HG03520 (cell line): ENCODE results near the gene TM9SF1.
A peak's percentile ranks its signal among the peaks of the same experiment; 100 is the strongest.

Experiments used
- ATAC-seq: cut with Tn5 transposase; IDR thresholded peaks from one replicate; pipeline ENCODE4 v1.9.1; 2021; ENCODE audit warnings: mild to moderate bottlenecking, moderate library complexity; ENCODE audit not compliant: unreplicated experiment

TM9SF1 gene

GRCh38 chr14:24198814-24199524, 3.7 kb upstream of the TM9SF1 start:
- ATAC-seq: no peak

- no peak for ATAC-seq
These were observed 1.8 kb upstream of the TM9SF1 start for GRCh38 chr14:24197056-24197450.

- peak; percentile 15 for ATAC-seq
These were observed 1.1 kb upstream of the TM9SF1 start for GRCh38 chr14:24196071-24197055.

GRCh38 chr14:24194873-24195185, 412 bp downstream of the TM9SF1 start:
- no peak for ATAC-seq

- ATAC-seq: no peak
These were observed 912 bp downstream of the TM9SF1 start for GRCh38 chr14:24194186-24194872.

- ATAC-seq: no peak
These were observed 2.3 kb downstream of the TM9SF1 start for GRCh38 chr14:24192933-24193332.

GRCh38 chr14:24190416-24190815, 4.8 kb downstream of the TM9SF1 start:
- no peak for ATAC-seq

- no peak for ATAC-seq
These were observed 5.8 kb downstream of the TM9SF1 start for GRCh38 chr14:24189460-24189859.

- ATAC-seq: no peak
These were observed 6.2 kb downstream of the TM9SF1 start for GRCh38 chr14:24189059-24189375.

- peak; percentile 85 for ATAC-seq
These were observed 6.8 kb downstream of the TM9SF1 start, which contains the start of gene IPO4 for GRCh38 chr14:24188251-24189058. TSS of gene IPO4 (minus strand) at chr14:24188816. CDS start at chr14:24188787, 29 bp downstream.

GRCh38 chr14:24187539-24187915, 7.7 kb downstream of the TM9SF1 start:
- no peak for ATAC-seq

GRCh38 chr14:24186831-24187538, 8.3 kb downstream of the TM9SF1 start:
- ATAC-seq: no peak

- no peak for ATAC-seq
These were observed 9.5 kb downstream of the TM9SF1 start for GRCh38 chr14:24185741-24186140.

- no peak for ATAC-seq
These were observed 10.2 kb downstream of the TM9SF1 start for GRCh38 chr14:24185026-24185425.

GRCh38 chr14:24184104-24184970, 10.9 kb downstream of the TM9SF1 start:
- no peak for ATAC-seq

GRCh38 chr14:24183014-24183481, 12.2 kb downstream of the TM9SF1 start:
- no peak for ATAC-seq

GRCh38 chr14:24182110-24182882, 12.9 kb downstream of the TM9SF1 start:
- no peak for ATAC-seq

- ATAC-seq: no peak
These were observed 13.7 kb downstream of the TM9SF1 start for GRCh38 chr14:24181371-24182077.
